IMR-90 (cell line): ENCODE measurements around the gene STAP2.

Experiments used
- BHLHE40 ChIP-seq: fragments of 150-350 bp; IDR thresholded peaks from 2 replicates; pipeline ENCODE4 v1.6.1; 2016; ENCODE audit warnings: mild to moderate bottlenecking, low read depth, low read length
- CEBPB ChIP-seq: IDR thresholded peaks from 2 replicates; pipeline ENCODE4 v1.6.1; 2012; ENCODE audit warnings: low read depth, low read length, improper control_type of control experiment
- CTCF ChIP-seq: conservative IDR thresholded peaks from 2 replicates; pipeline ENCODE4 v1.5.1; 2012; ENCODE audit warnings: mild to moderate bottlenecking, low read depth, low read length, improper control_type of control experiment
- FOS ChIP-seq: fragments of 150-350 bp; IDR thresholded peaks from 2 replicates; pipeline ENCODE4 v1.6.1; 2016; ENCODE audit warnings: low read depth, low read length
- MXI1 ChIP-seq: IDR thresholded peaks from 2 replicates; pipeline ENCODE4 v1.6.1; 2012; ENCODE audit warnings: low read depth, mild to moderate bottlenecking, low read length, moderate library complexity, borderline replicate concordance
- NFE2L2 ChIP-seq: fragments of 150-350 bp; IDR thresholded peaks from 2 replicates; pipeline ENCODE4 v1.6.1; 2016; ENCODE audit warnings: low read depth, mild to moderate bottlenecking, low read length
- POLR2A ChIP-seq: IDR thresholded peaks from 2 replicates; pipeline ENCODE4 v1.6.1; 2012; ENCODE audit warnings: mild to moderate bottlenecking, low read depth, low read length
- RAD21 ChIP-seq: IDR thresholded peaks from 2 replicates; pipeline ENCODE4 v1.6.1; 2012; ENCODE audit warnings: low read length, improper control_type of control experiment
- SMC3 ChIP-seq: fragments of 150-350 bp; IDR thresholded peaks from 2 replicates; pipeline ENCODE4 v1.6.1; 2016; ENCODE audit warnings: low read depth, mild to moderate bottlenecking, antibody characterized with exemption, low read length, moderate library complexity
- USF2 ChIP-seq: fragments of 150-350 bp; IDR thresholded peaks from 2 replicates; pipeline ENCODE4 v1.6.1; 2017; ENCODE audit warnings: mild to moderate bottlenecking, antibody characterized with exemption, low read length, low read depth

GRCh38 chr19:4305659-4306058 is 33.0 kb downstream of the STAP2 start:
- TF ChIP-seq CTCF: no peak
- TF ChIP-seq POLR2A: no peak
- TF ChIP-seq USF2: no peak
- no peak for TF ChIP-seq RAD21
- TF ChIP-seq MXI1: no peak
- no peak for TF ChIP-seq CEBPB
- no peak for TF ChIP-seq SMC3
- TF ChIP-seq FOS: no peak
- TF ChIP-seq NFE2L2: no peak
- TF ChIP-seq BHLHE40: no peak
